Measurements from ENCODE around the gene INCENP.

INCENP gene

DNA sequence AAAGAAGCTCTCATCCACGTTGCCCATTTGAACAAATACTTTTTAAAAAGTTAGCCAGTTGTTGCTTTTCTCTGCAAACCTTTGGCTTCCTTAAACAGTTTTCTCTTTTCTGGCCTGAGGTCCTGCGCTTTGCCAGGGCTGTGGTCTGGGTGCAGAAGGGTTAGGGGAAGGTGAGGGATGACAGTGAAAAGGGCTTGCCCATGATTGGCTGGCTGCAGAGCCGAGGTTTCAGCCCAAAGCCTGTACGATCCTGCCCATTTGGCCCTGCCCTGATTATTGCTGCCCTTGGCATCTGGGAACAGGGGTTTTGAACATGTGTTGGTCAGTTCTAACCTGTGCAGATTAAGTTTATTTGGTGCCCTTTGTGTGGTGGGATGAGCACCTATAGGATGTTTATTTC lies 1.5 kb downstream of the INCENP start:
- no peak for DNase-seq

DNA sequence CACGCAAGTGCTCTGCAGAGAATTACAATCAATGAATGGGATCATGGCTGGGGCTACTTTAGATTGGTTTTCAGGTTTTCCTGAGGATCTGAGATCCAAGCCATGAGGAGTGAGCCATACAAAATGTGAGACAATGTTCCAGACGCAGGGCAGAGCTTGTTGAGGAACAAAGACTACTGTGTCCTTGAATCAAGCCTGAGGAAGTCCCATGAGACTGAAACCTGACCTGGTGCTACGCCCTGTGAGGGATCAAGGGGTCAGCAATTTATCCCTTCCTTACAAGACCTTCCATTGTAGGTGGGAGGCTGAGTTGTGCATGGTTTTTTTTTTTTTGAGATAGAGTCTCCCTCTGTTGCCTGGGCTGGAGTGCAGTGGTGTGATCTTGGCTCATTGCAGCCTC lies 2.1 kb downstream of the INCENP start:
- DNase-seq, result no peak

DNA sequence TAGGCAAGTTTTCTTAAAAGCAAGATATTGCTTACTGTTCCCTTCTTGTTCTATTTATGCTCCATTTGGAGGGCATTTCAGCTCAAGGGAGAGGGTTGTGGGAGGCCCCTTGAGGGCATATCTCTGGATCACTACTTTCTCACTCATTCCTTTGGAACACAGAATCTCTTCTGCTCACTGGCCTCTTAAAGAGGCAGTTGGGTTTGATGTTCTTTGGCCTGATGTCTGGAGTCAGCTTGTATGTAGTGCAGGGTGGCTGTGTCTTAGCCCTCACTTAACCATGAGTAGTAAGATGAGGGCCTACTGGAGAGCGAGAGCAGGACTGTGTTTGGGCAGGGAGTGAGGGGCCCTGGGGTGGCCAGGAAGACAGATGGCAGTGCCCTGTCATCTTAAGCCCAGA lies 3.6 kb downstream of the INCENP start:
- DNase-seq, result no peak

DNA sequence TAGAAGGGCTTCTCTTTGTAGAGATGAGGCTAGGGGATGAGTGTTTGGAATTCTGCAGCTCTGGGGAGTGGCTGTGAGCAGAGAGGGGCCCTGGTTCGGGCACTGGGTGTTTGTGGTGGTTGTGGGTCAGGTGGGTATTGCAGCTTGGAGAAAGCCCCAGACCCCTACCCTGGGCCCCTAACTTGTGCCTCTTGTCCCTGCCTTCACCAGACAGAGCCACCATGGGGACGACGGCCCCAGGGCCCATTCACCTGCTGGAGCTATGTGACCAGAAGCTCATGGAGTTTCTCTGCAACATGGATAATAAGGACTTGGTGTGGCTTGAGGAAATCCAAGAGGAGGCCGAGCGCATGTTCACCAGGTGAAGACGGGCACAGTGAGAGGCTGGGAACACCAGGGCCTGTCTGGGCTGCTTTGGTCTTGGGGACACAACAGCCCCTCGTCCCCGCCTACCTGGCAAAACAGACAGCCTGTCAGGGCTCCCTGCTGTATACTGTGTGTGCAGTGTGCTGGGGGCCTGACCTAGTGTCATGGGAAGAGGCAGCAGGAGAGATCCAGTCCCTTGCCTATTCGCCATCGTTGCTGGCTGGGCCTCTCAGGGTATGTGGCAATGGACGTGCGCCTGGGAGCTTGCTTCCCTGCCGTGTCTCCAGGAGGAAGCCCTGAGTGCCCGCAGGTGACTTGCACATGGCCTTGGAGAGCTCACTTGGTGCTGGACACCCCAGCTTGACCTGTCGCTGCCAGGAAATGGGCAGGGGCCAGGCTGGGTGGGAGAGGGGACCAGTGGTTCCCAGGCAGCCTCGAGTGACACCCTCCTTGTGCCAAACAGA lies 4.3 kb downstream of the INCENP start:
- DNase-seq, result no peak

DNA sequence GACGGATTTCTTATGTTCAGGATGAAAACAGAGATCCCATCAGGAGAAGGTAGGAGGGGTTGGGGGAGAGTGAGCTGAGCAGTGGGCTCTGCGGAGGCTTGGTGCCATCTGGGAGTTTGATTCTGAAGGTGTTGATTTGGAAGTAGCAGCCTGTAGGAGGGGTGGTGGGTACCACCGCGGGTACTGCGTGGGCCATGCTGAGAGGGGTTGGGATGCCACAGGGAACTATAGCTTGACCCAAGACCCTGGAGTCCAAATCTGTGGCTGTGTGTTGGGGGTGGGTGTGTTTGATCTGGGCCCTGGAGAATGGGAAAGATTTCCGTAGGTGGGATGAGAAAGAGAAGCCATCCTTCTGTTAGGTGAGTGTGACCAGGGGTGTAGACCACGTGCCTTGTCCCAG lies 5.0 kb downstream of the INCENP start:
- no peak for DNase-seq

DNA sequence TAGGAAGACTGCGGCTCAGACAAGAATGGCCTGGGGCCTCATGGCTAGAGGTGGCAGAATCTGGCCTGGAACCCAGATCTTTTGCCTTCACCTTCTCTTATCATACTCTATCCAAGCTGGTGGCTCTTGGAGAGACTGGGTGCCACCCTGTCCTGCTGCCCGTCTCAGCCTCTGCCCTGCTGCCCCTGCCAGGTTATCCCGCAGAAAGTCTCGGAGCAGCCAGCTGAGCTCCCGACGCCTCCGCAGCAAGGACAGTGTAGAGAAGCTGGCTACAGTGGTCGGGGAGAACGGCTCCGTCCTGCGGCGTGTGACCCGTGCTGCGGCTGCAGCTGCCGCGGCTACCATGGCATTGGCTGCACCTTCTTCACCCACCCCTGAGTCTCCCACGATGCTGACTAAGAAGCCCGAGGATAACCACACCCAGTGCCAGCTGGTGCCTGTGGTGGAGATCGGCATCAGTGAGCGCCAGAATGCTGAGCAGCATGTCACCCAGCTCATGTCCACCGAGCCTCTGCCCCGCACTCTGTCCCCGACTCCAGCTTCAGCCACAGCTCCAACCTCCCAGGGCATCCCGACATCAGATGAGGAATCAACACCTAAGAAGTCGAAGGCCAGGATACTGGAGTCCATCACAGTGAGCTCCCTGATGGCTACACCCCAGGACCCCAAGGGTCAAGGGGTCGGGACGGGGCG lies 5.9 kb downstream of the INCENP start:
- no peak for DNase-seq

DNA sequence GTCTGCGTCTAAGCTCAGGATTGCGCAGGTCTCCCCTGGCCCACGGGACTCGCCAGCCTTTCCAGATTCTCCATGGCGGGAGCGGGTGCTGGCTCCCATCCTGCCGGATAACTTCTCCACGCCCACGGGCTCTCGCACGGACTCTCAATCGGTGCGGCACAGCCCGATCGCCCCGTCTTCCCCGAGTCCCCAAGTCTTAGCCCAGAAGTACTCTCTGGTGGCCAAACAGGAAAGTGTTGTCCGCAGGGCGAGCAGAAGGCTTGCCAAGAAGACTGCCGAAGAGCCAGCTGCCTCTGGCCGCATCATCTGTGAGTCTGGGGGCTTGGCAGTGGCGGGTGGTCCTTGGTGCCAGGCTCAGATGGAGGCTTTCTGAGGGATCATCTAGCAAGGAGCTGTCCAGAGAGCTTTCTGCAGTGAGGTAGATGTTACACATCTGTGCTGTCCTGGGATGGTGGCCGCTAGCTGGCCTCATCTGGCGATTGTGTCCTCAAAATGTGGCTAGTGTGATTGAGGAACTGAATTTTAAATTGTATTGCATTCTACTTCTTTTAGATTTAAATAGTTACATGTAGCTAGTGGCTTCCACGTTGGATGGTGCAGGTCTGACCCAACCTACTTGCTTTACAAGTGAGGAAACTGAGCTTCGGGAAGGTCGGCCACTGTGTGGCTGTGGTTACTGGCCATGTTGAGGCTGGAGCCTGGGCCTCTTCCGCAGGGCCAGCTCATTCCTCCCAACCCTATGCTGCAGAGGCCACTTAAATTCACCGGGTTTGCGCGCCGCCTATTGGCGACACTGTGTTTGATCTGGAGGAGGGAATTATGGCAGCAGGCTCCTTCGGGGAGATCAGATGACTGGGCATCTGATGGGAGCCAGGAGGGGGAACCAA lies 6.7 kb downstream of the INCENP start:
- no peak for DNase-seq

DNA sequence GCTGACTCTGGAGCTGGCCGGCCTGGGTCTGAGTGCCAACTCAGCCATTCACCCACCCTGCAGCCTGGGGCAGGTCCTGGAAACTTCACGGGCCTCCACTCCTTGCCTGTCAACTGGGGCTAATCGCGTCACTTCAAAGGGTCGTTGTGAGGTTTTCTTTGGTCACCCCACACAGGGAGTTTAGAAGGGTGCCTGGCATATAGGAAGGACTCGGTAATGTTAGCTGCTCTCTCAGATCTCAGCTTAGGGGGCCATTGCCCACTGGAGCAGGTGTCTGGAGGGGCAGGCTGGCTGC lies 7.3 kb downstream of the INCENP start:
- DNase-seq, result no peak

DNA sequence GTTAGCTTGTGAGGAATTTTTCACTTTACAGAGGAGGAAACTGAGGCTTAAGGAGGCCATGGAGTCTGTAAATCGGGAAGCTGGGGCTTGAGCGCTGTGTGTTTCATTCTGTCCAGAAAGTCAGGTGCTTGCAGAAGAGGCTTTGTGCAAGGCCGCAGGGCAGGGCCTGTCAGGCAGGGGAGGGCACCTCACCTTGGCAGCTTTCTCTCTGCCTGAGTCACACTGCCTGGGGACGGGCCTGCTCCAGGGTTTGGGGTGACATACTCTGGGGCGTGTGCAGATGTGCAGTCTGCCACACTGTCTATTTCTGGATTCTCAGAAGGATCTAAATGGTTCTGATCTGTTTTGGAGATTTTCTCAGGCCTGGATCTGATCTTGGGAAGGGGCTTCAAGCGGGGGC lies 8.4 kb downstream of the INCENP start:
- no peak for DNase-seq

DNA sequence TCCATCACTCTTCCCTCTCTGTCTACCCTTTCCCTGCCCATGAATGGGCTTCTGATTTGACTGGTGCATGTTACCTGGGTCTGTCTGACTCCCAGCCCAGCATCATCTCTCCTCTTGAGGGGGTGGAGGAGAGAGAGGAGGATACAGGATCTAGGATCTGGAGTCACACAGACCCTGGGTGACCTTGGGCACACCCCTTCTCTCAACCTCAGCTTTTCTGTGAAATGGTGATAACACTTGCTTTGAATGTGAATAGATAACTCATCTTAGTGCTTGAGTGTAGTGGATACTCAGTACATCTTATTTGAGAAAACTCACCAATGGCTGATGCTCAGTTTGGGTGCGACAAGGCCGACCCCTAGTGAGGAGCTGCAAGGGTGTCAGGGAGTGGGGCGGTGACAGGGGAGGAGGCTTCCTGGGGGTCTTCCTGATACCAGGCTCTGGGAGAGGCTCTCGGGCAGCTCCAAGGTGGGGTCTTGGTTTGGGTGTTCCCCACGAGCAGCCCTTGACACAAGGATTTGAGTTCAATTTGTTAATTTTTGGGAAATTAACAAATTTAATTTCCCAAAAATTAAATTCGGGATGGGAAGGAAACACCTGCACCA lies 9.0 kb downstream of the INCENP start:
- DNase-seq, result no peak

DNA sequence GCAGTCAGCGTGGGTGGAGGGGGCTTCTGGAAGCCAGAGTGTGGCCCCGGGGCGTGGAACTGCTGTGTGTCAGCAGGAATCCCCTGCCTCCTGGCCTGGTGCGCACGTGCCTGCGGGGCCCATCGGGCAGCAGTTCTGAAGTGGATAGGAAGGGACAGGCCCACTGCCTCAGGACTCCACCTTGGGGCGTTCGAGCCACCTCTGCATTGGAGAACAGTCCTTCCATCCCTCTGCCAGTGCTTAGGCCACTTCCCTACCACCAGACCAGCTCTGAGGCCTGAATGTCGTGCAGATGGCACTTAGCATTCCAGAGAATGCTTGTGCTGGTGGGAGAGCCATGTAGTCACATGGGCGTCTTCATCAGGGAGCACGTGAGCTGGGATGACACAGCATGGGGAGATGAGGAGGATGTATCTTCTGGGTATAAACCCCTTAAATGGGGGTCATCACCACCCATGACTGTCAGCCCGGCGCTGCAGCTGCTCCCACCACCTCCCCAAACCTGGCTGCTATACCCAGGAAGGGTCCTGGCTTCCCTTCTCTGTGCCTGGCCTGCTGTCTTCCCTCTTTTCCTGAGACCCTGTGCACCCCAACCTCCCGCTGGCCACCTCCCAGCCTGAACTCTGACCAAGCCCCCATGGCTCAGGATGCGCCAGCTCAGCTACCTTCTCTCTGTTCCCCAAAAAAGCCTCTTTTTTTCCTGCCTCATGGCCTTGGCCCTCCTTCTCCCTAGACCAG lies 9.7 kb downstream of the INCENP start:
- no peak for DNase-seq

DNA sequence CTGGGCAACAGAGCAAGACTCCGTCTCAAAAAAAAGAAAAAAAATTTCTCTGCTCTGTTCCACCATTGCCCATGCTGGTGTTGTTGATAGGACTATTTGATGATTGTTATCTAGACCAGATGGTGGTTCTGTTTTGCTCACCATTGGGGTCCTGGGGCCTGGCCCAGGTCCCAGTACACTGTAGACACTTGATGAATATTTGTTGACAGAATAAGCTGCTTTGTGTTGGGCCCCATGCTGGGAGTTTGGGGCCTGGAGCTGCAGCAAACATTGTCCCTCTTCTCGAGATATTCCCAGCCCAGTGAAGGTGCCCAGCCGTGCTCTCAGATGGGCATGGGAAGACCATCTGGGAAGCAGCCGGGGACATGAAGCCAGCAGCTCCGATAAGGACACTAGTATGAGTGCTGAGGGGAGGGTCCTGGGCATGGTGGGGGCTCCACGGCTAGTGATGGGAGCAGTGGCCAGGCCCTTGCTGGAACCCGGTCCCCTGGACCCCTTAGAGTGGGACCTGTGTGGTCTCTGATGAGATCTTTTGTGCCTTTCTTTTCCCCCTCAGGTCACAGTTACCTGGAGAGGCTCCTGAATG lies 13.6 kb downstream of the INCENP start:
- DNase-seq, result no peak

DNA sequence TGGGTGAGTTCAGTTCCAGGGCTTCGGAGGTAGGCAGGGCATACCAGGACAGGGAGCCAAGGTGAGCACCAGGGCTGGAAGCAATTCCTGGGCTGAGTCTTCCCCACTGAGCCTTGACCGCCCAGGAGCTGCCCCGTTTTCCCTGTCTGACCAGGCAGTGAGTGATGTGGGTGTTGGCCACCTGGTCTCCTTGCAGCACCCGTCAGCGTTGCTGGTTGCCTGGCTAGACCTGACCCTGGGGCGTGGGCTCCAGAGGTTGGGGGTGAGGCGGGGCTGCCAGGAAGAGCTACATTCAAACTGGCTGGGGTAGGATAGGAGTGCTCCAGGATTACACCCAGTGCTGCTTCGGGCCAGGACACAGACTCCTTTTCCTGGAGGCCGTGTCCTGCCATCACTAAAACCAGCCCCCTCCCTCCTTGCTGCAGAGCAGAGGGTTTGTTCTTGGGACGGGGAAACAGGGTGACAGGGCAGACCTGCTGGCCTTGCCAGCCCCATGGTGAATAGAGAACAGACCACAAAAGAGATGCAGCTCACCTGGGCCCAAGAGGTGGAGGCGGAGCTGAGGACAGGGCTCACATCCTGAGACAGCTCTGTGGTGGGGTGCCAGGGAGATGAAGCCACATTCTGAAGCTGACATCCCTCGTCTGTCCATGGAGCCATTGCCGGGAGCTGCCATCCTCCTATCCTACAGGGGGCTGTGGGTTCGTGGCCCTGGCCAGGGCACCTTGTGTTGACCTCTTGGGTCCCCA lies 14.2 kb downstream of the INCENP start:
- DNase-seq, result no peak

DNA sequence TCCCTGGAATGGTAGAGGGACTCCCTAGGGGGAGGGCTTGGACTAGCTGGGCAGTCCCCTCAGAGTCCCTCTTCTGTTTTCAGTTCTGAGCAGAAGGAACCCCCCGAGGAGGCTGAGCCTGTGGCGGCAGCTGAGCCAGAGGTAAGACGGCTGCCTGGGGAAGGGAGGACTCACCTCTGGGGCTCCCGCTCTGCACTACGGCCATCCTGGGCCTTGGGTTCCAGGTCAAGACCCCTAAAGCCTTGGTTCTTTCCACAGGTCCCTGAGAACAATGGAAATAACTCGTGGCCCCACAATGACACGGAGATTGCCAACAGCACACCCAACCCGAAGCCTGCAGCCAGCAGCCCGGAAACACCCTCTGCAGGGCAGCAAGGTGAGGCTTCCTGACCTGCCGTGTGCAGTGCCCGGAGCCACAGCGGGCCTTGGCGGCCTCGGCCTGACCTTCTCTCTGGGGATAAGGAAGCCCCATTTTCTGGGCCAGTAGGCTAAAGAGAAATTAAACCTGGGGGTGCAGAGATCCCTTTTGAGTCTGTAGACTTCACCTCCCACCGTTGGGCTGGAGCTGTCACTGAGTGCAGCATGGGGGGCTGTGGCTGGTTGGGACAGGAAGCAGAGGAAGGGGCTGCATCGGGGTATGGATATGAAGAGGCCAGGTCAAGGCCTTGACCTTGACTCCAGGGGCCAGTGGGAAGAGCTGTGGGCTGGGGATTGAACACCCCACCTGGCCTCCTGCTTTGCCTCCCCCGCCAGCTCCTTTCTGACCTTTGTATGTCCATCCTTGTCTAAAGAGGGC lies 15.0 kb downstream of the INCENP start:
- no peak for DNase-seq

DNA sequence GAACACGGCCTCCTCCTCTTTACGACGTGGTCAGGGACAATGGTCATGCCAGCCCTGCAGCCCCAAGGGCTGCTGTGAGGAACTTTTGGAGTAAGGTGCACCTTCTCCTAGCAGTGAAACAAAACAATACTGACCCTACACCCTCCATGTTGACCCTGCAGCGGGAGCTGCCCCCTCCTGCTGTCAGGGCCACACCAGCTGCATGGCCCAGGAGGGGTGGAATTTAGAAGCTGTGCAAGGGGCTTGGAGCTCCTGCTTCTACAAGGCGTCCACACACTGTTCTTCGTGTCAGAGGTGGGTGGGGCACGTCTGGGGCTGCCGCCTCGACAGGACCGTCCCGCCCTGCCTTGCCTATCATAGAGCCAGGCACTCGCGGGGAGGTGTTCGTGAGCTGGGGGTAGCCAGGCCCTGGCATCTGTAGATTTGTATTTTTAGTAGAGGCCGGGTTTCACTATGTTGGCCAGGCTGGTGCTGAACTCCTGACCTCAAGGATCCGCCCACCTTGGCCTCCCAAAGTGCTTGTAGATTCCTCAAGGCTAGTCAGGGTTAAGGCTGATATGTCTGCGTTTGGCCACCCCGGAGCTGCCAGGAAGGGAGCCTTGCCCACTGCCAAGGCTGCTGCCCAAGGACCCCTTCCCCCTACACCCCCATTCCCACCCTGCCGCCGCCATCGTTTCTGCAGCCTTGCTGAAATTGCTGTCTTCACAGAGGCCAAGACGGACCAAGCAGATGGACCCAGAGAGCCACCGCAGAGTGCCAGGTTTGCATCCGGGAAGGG lies 15.9 kb downstream of the INCENP start:
- DNase-seq, result no peak

DNA sequence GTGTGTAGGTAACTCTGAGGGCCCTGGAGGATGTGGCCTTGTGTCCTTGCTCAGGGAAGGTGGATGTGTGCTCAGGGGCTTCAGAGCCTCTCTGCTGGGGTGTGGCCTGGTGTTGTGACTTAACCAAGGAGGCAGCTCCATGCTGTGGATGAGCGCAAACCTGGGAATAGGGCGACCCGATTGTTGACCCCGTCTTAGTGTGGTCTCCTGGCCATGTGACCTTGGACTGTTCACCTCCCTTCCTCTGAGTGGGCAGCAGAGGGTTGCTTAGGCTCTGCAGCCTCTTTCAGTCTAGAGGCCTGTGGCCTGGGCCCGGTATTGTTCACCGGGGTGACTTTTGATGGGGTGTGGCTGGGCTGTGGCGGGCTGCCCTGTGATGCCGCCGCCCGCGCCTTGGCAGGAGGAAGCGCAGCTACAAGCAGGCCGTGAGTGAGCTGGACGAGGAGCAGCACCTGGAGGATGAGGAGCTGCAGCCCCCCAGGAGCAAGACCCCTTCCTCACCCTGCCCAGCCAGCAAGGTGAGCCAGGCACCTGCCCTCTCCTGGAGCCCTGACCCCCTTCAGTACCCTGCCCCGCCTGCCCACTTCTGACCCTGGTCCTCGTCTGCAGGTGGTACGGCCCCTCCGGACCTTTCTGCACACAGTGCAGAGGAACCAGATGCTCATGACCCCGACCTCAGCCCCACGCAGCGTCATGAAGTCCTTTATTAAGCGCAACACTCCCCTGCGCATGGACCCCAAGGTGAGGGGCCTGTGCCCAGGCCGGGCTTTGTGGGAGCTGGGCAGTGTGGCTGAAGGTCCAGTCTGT lies 16.7 kb downstream of the INCENP start:
- no peak for DNase-seq

DNA sequence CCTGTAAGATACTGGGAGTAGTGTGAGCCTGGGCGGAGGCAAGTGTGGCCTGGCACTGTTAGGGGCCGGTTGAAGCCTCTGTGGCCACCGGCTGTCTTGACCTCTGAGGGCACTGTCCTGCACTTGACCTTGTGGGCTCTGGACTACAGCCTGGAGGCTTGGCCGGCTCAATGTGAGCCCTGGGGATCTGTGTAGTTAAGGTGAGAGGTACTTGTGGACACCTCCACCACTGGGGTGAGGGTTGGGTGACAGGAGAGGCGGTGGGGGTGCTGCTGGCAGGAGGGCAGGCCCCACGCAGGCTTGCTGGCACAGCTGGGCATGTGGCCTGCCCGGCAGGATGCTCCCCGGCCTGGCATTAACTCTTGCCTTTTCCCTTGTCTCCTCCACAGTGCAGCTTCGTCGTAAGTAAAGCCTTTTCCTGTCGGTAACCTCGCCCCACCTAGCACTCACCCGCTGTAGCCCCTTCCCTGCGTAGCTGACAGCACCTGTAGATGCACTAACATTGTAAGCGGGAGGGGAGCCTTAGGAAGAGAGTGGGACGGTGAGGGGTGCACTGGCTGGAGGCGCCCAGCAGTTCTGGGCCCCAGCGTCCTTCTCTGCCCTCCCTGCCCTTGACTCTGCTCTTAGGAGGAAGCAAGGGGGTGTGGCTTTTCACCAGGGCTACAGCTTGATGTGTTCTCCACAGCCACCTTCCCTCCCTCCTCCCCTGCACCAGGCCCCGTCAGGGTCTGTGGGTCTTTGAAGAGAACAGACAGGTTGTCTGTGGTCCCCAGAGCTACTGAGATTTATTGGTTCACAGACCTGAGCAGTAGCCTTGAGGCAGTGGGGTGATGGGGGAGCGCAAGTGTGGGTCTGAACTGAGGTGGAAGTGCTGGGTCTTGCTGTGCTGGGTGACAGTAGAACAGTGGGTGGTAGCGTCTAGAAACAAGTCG lies 17.6 kb downstream of the INCENP start:
- no peak for DNase-seq

DNA sequence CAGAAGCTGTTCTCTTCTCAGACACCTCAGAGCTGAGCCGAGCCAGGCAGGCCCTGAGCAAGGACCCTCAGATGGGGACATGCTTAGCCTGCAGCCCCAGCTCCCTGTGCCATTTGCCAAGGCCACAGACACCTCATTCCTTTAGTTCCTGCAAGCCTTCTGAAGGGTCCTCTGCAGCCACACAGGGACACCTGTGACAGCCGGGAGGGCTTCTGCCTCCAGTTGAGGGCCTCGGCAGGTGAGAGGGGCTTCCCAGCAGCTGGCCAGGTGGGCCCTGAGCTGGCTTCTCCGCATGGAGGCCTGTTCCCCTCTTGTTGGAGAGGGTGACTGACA lies 18.2 kb downstream of the INCENP start:
- no peak for DNase-seq

All from CD4-positive, alpha-beta T cell treated with Interleukin-10 for 1 hour (primary cell).